22Rv1 (cell line): ENCODE results near the gene CAPN7.

Experiments used
- ZFX ChIP-seq: fragments of 450-650 bp; IDR thresholded peaks from 2 replicates; pipeline ENCODE4 v1.6.1; 2017; ENCODE audit warnings: antibody characterized with exemption, borderline replicate concordance
- TF ChIP-seq, protein P1 (sequence below): fragments of 450-650 bp; IDR thresholded peaks from 2 replicates; pipeline ENCODE4 v1.5.1; 2017; ENCODE audit warnings: mild to moderate bottlenecking

DNA sequence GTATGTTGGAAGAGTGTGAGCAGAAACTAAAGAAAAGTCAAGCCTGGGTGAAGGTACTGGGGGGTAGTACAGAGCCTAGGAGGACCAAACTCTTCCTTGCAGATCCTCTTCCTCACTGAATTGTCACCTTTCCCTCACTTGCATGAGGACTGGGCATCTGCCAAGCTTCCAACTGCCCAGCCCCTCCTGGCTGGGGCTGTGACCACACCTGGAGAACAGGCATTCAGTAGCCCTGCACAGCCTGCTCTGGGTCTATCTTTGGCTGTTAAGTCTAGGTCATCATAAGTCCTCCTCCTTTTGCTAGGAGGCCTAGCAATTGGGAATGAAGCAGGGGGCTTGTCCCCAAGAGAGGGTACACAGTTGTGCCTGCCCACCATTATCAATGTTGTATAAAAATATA, 55.2 kb downstream of the CAPN7 start:
- TF ChIP-seq, protein P1, sequence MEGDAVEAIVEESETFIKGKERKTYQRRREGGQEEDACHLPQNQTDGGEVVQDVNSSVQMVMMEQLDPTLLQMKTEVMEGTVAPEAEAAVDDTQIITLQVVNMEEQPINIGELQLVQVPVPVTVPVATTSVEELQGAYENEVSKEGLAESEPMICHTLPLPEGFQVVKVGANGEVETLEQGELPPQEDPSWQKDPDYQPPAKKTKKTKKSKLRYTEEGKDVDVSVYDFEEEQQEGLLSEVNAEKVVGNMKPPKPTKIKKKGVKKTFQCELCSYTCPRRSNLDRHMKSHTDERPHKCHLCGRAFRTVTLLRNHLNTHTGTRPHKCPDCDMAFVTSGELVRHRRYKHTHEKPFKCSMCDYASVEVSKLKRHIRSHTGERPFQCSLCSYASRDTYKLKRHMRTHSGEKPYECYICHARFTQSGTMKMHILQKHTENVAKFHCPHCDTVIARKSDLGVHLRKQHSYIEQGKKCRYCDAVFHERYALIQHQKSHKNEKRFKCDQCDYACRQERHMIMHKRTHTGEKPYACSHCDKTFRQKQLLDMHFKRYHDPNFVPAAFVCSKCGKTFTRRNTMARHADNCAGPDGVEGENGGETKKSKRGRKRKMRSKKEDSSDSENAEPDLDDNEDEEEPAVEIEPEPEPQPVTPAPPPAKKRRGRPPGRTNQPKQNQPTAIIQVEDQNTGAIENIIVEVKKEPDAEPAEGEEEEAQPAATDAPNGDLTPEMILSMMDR, result no peak
- no peak for TF ChIP-seq ZFX
